Fibroblast of skin of abdomen (primary cell): ENCODE results near the gene SAPCD1.
A peak's percentile ranks its signal among the peaks of the same experiment; 100 is the strongest.

Experiments
- DNase-seq: peaks from one replicate; pipeline ENCODE4 v3.0.0-alpha.2; 2013

SAPCD1 gene

DNA sequence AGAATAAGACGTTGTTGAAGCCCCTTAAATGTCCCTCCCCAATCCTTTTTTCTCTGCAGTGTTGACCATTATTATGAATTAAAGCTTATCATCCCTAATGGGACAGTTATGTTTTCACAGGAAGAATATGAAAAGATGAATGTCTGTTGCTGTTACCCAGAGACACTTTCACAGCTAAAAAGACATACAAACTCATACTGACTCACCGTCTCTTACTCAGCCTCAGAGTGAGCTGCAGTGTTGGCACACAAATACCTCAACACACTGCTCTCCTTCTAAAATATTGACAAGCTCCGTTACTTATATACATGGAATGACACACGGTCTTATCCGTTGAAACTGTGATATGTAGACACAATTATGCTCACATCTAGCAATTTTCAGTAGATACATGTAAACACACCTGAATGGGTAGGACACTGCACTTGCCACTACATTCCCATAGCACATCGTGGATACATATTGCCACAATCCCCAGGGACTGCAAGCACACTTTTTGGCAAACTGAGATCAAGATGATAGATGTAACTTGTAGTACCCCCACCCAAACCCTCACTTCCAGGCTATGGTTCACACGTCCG, 9.6 kb upstream of the SAPCD1 start:
- DNase-seq: peak; percentile 74

DNA sequence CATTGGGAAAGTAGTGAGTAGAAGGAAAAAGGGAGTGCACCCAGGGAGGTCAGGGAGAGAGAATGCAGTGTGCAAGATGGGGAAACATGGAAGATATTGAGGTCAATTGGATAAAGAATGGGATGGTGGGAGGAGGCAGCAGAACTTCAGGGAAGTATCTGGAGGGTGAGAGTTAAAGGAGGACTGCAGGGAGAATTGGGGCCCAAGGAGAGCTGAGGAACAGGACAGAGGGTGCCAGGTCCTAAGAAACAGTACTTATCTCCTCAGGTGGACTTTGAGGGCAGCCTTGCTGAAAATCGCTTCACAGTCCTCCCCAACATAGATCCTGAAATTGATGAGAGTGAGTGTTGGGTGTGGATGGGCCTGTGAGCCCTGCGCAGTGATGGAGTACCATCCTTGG, 4.2 kb upstream of the SAPCD1 start:
- no peak for DNase-seq

GRCh38 chr6:31760790-31761189, 1.7 kb upstream of the SAPCD1 start:
- no peak for DNase-seq

DNA sequence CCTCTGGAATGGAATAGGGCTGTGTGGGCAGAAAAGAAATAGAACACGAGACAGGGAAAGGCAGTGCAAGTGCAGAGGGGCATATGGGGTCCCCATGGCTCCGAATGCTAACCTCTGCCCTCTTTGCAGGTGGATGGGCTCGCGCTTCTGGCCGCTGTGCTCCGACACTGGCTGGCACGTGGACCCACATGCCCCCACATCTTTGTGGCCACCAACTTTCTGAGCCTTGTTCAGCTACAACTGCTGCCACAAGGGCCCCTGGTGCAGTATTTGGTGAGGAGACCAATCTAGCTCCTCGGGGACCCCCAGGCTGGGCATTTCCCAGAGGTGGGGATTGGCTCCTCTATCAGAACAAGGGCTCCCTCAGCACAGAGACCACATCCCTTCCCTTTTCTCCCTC, 1.1 kb upstream of the SAPCD1 start:
- no peak for DNase-seq

- DNase-seq: no peak
These were observed 592 bp downstream of the SAPCD1 start for GRCh38 chr6:31762878-31763618.

GRCh38 chr6:31763619-31763940, 1.1 kb downstream of the SAPCD1 start:
- DNase-seq: peak; percentile 60

- DNase-seq: no peak
These were observed 1.7 kb downstream of the SAPCD1 start for GRCh38 chr6:31764198-31764597.

DNA sequence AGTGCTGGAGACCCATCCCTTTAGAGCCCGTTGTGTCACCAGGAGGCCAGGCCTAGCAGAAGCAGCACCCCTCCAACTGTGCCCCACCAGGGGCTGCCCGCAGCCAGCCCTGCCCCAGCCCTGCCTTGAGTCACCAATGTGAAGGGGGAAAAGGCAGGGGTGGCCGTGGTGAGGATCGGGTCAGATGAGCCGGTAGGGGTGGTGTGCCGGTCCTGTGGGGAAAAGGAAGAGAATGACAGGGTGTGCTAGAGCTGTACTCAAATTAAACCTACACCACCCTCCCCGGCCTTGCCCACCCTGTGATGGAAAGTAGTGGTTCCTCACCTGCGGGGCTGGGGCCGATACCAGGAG, 3.1 kb downstream of the SAPCD1 start:
- no peak for DNase-seq

GRCh38 chr6:31765910-31766794, 3.7 kb downstream of the SAPCD1 start:
- no peak for DNase-seq

GRCh38 chr6:31767096-31767645, 4.7 kb downstream of the SAPCD1 start:
- no peak for DNase-seq

DNA sequence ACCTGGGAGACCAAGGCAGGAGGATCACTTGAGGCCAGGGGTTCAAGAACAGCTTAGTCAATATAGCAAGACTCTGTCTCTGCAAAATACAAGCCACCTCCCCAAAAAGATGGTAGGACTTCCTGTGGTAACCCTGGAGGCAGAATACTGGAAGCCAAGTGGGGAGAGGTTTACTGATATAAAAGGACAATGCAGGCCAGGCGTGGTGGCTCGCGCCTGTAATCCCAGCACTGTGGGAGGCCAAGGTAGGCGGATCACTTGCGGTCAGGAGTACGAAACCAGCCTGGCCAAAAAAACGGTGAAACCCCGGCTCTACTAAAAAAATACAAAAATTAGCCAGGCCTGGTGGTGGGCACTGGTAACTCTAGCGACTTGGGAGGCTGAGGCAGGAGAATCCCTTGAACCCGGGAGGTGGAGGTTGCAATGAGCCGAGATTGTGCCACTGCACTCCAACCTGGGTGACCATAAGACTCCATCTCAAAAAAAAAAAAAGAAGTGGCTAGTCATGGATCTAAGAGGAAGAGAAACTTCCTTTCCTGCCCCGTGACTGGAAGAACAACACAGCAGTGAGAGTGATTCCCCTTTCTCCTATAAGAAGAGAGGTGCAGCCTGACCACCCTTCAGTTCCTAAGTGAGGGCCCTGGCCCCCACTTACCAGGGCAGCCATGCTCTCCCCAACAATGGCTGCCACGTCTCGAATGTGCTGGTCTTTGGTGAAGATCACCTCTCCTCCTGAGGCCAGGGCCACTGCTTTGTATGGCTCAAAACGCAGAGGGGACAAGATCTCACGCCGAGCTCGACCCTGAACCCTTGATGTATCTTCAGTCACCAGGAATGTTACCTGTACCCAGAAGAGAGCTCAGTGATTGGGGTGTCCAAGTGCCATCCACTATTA, 6.2 kb downstream of the SAPCD1 start:
- DNase-seq: no peak

DNA sequence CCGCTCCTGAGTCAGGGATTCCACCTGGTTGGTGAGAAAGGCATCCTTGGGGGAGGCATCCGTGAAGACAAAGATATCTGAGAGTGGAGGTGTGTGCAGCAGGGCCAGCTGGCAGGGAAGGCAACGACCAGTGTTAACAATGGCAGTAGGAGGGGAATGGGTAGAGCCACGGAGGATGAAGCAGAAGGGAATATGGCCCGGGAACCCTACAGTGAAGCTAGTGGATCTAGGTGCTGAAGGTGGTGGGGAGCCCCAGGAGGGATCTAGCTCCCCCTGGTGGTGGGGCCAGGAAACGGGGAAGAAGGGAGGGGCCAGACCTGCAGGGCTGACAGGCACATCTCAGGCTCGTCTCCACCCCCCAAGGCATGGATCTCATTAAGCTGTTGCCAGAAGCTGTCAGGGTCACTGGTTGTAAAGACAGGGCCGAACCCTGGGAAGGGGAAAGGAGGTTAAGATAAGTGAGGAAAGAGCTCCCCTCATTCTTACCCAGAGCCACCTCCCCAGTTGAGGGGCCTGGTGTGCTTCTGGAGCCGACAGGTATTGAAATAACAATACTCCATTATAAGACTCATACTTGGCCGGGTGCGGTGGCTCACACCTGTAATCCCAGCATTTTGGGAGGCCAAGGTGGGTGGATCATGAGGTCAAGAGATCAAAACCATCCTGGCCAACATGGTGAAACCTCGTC, 7.4 kb downstream of the SAPCD1 start:
- peak; percentile 36 for DNase-seq

DNA sequence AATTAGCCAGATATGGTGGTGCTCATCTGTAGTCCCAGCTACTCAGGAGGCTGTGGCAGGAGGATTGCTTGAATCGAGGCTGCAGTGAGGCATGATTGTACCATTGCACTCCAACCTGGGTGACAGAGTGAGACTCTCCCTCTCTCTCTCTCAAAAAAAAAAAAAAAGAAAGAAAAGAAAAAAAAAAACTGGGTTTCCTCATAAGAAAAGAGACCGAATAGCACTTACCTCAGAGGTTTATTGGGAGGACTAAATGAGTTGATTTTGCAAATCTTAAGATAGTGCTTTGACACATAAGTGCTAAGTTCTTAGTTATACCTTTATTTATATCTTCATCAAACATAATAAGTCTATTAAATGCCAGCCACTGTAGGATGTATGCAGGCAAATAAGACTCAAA, 8.4 kb downstream of the SAPCD1 start:
- no peak for DNase-seq

- peak; percentile 37 for DNase-seq
These were observed 9.5 kb downstream of the SAPCD1 start for GRCh38 chr6:31771992-31772358.

GRCh38 chr6:31775184-31775583, 12.7 kb downstream of the SAPCD1 start:
- no peak for DNase-seq

DNA sequence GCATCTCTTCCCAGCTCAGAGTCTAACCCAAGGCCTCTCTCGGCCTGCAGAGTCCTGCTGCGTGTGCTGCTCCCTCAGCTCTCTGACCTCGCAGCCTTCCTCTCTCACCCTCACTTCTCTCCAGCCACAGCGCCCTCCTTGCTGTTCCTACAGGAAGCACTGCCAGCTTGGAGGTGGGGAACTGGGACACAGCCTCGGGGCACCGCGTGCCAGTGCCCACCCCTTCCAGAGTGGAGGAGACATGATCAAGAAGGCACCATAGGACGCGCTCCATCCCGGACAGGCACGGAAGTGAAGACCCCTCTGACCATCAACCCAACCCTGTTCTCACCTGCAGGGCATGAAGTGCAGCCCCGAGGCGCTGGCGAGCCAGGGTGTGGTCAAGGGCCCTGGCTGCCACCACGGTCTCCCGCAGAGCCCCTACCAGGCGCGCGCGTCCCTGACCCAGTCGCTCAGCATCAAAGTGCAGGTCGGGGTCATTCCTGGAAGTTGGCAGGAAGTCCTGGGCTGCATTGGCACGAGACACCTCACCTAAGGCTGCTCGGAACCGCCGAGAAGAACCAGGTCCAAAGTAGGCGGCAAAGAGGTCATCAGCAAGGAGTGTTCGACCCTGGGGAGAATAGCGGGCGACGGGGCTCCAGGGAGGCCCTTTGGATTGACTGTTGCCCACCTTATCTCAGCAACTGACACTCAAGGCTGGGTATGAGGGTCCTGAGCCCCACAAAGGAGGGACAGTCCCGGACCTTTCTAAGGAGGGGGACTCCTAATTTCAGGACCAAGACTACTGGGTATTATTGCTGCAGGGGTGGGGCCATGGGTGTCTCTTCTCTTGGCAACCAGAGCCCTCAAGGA, 13.4 kb downstream of the SAPCD1 start:
- no peak for DNase-seq

DNA sequence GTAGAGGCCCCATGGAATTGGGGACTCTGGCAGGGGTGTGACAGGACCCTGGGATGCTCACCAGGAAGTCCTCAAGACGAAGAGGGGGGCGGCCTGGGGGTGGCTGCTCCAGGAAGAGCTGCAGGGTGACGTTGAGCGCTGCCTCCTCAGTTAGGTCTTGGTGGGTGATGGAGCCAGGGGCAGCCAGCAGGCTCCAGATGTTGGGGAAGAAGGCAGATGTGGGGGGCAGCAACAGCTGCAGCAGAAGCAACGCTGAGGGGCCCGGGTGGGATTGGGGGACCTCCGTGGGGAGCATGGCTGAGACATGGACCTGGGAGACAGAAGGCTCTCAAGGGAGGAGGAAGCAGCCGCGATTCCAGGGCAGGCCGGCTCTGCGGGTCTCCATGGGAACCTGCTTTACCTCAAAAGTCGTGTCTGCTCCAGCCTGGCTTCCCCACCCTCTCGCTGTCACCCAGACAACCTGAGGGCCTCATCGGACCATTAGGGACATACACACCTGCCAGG, 14.1 kb downstream of the SAPCD1 start:
- no peak for DNase-seq

GRCh38 chr6:31776989-31777666, 14.7 kb downstream of the SAPCD1 start, which contains the start of gene VWA7:
VWA7 (minus strand) TSS chr6:31777328; CDS start chr6:31776779, 549 bp downstream.
- DNase-seq: peak; percentile 67

DNA sequence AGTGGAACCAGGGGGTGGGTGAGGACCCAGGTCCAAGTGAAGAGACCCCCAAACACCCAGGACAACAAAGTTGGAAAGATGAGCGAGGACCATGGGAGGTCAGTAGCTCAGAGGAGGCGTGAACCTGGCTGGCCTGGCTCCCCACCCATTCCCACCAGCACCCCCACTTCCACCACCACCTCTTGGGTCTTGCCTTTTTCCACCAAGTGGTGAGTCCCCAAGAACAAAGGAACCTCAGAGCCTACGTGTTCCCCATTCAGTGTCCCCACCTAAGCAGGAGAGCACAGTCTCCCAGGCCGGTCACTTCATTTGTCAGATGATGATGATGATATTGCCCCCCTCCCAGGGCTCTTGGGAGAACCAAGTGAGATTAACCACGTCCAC, 15.2 kb downstream of the SAPCD1 start:
- no peak for DNase-seq

- DNase-seq: no peak
These were observed 15.7 kb downstream of the SAPCD1 start for GRCh38 chr6:31778193-31778592.
